ENCODE measurements around the gene NDUFS5. TPM values are rescaled to one million over a fixed set of nuclear protein-coding genes. Genes with fewer than 3 reads are reported as not detected.

NDUFS5 gene
- total RNA-seq, 1 experiment from 2014 or later = 367 TPM

GRCh38 chr1:39003794-39004193 is 22.4 kb upstream of the NDUFS5 start:
- Histone ChIP-seq H2BK120ac (ENCODE audit: low read depth, low read length, poor library complexity, severe bottlenecking) (no peak overlapping the region), H4K20me1 (ENCODE audit: control insufficient read depth, insufficient read depth, insufficient read length) (no peaks in the 10 kb centered on the region), H3K79me2 (ENCODE audit: insufficient read depth, low read length) (peaks cover under 1% of the 10 kb centered on the region; the same call in 1 of the 2 replicates), H3K18ac (ENCODE audit: insufficient read length, low read depth, low read length) (no peak overlapping the region), H3K9me3 (ENCODE audit: control insufficient read depth, low read depth, low read length) (no peaks in the 10 kb centered on the region), H3K4me2 (ENCODE audit: insufficient read depth, insufficient read length, low read length) (no peak overlapping the region), H3K23me2 (ENCODE audit: insufficient read length, low read depth, low read length, poor library complexity, severe bottlenecking) (peaks cover 2% of the 10 kb centered on the region), H2BK20ac (ENCODE audit: low read depth, low read length, poor library complexity, severe bottlenecking) (no peak overlapping the region), H2BK5ac (ENCODE audit: insufficient read length, low read length) (no peak overlapping the region), H2AFZ (ENCODE audit: low read length) (no peak overlapping the region), H3T11ph (ENCODE audit: low read length) (no peak overlapping the region), H3K14ac (ENCODE audit: insufficient read depth, low read length) (no peak overlapping the region), H3K27me3 (ENCODE audit: insufficient read depth, low read length) (no peaks in the 10 kb centered on the region; the same call in 1 of the 2 replicates), H3K56ac (ENCODE audit: insufficient read length, low read depth, low read length) (no peak overlapping the region), H3K79me1 (ENCODE audit: insufficient read depth, low read depth, low read length, poor library complexity, severe bottlenecking) (no peaks in the 10 kb centered on the region), H3K4ac (ENCODE audit: low read depth, low read length) (no peak overlapping the region), H2BK12ac (ENCODE audit: insufficient read length, low read depth, low read length) (no peak overlapping the region), H3K27ac (ENCODE audit: insufficient read length, low read depth, low read length) (no peak overlapping the region), H3K23ac (ENCODE audit: insufficient read length, low read depth, low read length) (no peak overlapping the region), H2AK5ac (ENCODE audit: insufficient read length, low read length) (no peak overlapping the region), H3K9ac (ENCODE audit: extremely low read depth, insufficient read length, low read length) (no peak overlapping the region), H2BK15ac (ENCODE audit: low read depth, low read length) (no peak overlapping the region), H4K91ac (ENCODE audit: insufficient read length, low read depth, low read length) (no peak overlapping the region), H3K4me1 (ENCODE audit: insufficient read depth, low read length) (peaks cover 4% of the 10 kb centered on the region; the same call in 1 of the 2 replicates), H4K8ac (replicated peaks; ENCODE audit: insufficient read length, low read depth, low read length) (no peak overlapping the region), H4K5ac (ENCODE audit: insufficient read length, low read depth, low read length) (no peak overlapping the region)
- Mint-ChIP-seq H3K27ac (peak overlapping the region in 1 of 3 experiments; percentile 94; a peak in 2 of 7 replicates), H3K9me3 (no peaks in the 10 kb centered on the region), H3K27me3 (ENCODE audit: low read depth) (no peaks in the 10 kb centered on the region; the same call in 1 of the 2 replicates), H3K36me3 (ENCODE audit: insufficient read depth in 1 of 3, low read depth in 3 of 3) (peaks cover 70 to 99% (median 86%) of the 10 kb centered on the region in 3 experiments), H3K4me3 (no peak overlapping the region), H3K4me1 (peaks cover 35 to 52% of the 10 kb centered on the region in 2 experiments)
- WGBS (ENCODE audit: extremely low coverage, insufficient read length, low lambda C conversion rate) = no CpG with 5 or more reads among the region's 2 CpGs
- TF ChIP-seq CTCF (conservative IDR thresholded peaks at IDR 0.05) = no peak
- DNase-seq = no peak

Data from H9 (cell line).